ENCODE data around the gene TRPM6.

TRPM6 gene

DNA sequence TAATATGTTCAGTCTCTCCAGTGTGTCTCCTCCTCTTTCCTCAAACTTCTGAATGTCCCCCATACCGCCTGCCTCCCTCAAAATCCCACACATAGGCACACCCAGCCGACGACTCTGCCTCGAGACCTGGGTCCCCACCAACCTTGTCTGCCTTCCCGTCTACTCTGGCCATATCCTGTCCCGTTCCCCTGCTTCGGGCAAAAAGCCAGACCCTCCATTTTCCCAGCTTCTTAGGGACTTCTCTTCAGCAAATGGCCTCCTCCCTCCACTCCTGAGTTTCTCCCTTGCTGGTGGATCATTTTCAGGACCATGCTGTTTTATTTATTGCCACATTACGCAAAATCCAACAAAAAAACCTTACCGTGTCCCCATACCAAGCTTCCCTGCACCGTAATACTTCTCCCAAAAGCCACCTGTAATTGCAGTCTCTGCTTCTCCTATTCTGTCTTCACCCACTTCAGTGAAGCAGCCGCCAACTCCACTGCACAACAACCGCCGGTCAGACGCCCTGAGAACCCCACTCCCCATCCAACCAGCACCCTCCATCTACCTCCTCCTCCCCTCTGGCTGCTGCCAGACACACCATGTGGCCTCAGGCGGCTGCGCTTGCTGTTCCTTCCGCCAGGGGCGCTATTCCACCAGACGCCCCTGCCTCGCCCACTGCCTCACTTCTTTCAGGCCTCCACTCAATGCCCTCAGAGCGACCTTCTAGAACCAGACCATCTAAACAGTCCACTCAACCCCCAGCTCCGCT is 117.0 kb downstream of the TRPM6 start:
- peak; percentile 13 for DNase-seq

- no peak for DNase-seq
Observed at GRCh38 chr9:74765481-74765971, 122.2 kb downstream of the TRPM6 start.

GRCh38 chr9:74762950-74763349 is 124.8 kb downstream of the TRPM6 start:
- DNase-seq = no peak

- DNase-seq = peak; percentile 93
Observed at GRCh38 chr9:74760031-74760700, 127.6 kb downstream of the TRPM6 start.

DNA sequence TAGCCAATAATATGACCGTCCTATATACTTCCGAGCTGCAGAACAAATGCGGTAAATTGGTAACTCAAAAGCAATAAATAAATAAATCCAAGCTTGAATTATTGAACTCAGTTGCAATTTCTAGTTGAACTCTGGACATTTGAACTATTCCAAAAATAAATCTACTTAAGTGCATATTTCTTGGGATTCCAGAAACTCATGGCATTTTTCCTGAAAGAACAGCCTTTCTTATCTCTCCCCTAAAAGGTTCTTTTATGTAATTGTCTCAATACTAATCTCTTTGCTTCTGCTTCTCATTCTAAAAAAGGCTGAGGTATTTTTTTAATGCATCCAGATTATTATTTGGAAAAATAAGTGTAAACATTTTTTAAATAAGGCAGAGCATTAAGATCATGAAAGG is 131.7 kb downstream of the TRPM6 start:
- no peak for DNase-seq

DNA sequence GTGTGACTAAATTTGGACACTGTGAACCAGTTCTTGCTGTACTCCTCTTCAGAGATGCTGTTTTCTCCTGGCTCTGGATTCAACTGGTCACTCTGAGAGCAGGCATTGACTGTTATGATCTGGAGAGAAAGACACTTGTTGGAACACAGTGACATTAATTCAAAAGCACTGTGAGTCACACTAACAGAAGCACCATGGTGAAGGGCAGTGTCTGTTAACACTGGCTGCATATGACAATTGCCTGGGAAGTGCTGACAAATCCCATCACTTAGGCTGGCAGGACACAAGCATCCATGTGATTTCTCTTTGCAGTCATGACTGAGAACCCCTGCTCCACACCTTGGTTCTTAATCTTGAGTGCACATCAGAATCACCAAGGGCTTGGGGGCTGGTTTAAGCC is 132.4 kb downstream of the TRPM6 start:
- no peak for DNase-seq

- no peak for DNase-seq
Observed at GRCh38 chr9:74753650-74754049, 134.1 kb downstream of the TRPM6 start.

- no peak for DNase-seq
Observed at GRCh38 chr9:74748966-74749365, 138.8 kb downstream of the TRPM6 start.

DNA sequence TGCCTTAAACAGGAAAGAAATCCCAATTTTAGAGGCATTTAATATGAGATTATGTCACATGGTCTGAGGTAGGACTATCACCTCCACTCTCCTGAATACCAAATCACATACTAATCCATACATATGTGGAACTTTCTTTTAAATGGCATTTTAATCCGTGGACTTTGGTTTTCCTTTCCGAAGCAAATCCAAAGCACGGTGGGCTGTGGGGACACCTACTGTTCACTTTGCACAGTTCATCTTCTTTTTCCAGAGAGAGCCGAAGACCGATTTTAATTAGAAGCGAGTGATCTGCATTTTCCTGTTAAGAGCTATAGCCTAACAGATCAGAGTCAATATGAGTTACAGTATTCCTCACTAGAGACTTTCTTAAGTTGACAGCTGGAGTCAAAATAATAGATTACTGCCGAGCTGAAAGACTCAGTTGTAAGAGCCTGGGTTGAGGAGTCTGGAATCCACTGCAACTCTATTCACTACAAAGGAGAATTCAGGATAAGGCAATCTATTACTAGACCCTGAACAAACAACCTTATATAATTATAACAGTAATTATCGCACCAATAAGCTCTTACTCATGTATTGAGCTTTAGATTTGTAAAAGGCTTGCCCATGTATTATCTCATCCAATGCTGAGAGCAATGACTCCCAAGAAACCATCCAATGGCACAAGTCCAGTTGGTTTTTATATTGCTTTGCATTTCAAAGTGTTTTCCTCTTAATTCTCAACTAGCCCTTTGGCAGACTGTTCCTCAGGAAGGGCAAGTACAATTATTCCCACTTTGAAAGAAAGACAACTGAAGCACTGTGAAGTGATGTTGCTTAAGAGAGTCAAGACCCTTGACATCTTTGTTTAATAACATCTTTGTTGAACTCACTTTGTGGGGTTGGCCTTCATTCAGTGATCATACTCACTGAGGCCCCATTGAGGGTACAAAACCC is 144.7 kb downstream of the TRPM6 start:
- peak; percentile 29 for DNase-seq

GRCh38 chr9:74742191-74742790 is 145.4 kb downstream of the TRPM6 start:
- DNase-seq = no peak

DNA sequence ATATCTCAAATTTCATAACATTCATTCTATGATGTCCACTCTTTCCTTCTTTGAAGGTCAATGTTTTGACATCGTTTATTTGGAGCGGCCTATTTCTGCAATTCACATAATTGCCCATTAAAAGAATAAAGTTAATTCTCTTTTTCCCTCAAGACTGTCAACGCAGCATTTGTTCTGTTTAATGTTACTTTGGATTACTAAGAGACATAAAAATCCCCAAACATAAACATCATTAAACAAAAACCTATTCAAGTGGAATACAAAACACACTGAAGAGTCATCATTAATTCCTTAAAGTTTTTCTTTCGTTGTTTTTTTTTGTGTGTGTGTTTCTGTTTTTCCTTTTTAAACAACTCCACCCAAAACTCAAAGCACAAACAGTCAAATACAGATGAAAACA is 151.1 kb downstream of the TRPM6 start:
- DNase-seq = no peak

DNA sequence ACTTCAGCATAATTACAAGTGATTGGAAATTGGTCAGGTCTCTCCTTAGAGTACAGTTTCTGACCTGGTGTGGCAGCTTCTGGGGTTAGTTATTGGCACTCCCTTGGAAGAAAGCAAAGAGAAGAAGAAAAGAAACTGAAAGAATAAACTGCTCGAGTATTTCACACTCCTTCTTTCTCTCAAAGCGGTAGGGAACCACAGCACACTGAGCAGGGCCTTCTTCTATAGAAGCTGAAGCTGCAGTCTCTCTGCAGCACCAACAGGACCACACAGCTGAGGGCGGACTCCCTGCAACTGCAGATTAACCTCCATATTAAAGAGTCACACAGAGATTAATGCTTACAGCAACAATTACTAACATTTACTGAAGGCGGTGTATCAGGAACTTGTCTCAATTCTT is 152.0 kb downstream of the TRPM6 start:
- no peak for DNase-seq

DNA sequence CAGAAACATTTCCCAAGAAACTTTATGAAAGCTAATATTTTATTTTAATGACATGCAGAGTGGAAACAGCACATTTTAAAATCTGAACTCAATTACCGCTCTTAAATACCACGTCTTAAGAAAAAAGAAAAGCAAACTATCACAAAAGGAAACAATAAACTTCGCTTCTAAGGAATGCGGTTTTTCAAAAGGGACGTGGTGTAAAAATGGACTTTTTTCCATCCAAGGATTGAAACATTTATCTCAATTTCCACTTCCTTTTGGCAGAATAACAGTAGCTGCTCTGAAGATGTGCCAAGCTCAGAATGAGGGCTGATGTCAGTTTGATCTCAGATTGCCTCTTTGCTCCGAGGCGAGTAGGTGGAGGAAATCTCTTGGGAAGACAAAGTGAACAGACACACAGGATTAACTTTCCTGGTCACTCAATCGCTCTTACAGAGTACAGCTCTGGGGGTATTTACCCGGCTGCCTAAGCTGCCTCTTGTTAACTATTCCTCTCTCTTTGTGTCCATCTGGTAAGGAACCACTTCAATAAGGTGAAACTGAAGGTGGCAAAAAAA is 158.5 kb downstream of the TRPM6 start:
- peak; percentile 2 for DNase-seq

DNA sequence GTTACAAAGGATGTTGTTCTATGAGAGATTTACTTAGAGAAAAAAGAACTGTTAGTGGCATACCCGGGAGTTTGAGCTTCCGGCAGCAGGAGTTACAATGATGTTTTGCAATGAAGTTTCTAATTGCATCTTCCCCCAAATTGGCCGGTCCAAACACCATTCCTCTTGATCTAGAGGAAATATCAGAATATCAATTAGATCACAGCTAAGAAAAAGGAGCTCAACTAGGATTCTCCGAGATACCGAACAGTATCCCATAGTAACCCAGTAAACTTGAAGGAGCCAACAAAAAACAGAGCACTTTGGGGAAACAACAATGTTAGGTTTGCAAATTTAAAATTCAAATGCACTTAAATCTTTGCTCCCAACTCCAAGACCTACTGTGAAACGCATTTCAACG is 159.5 kb downstream of the TRPM6 start:
- DNase-seq = no peak

- DNase-seq = no peak
Observed at GRCh38 chr9:74726581-74726980, 161.1 kb downstream of the TRPM6 start.

DNA sequence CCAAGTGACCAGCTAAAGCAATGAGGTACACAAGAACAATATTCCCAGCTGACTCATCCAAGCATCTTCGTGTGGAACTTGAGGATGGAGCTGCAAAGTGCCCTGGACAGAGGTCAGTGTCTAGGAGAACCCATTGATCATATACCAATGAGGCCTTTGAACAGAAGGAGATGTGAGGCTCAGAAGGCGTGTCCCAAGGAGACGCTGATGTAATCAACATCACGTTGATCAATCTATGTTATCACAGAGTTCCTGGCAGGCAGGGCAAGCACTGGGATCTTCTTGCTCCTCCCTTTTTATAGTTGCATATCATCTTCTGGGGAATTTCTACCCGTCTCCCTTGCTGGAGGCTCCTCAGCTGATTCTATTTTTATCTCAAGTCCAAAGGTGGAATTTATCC is 163.4 kb downstream of the TRPM6 start:
- DNase-seq = no peak

DNA sequence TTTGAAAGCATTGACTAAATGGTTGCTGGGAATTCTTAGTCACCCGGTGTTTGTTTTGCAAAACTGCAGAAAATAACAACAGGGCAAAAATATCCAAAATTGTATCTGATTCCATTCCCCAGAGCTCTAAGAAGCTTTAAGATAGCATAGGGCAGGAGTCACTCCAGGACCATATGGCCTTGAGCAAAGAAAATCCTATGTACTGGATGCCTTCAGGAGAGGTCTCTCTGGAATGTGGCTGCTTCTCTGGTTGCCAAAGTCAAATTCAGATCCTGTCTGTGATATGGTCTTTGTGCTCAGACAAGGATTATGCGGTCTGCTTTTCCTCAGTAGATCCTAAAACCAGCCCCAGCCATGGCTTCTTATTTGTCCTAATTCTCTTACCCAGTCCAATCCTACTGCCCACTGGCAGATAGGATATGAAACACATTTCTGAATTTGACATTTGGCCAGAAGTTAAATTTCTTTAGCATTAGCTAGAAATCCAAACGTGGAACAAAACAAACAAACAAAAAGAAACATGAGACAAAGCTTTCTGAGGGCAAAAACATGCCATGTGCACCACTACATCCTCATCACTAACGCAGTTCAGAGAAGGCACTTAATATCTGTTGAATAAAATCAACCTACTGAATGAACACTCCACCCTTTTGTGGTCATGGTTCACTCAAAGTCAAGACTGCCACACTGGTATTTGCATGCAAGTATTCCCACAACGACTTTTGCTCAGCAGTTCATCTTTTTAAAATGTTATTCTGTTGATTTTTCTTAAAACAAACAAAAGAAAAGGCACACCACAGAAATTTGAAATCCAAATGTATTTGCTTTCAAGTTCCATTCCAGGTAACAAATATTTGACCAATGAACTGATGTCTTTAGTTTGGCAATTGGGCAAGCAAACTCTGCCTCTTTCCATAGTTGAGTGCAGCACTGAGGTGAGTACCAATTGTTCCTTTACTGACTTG is 165.7 kb downstream of the TRPM6 start:
- no peak for DNase-seq

GRCh38 chr9:74719306-74719705 is 168.4 kb downstream of the TRPM6 start:
- no peak for DNase-seq

GRCh38 chr9:74718709-74719108 is 169.0 kb downstream of the TRPM6 start:
- no peak for DNase-seq

DNA sequence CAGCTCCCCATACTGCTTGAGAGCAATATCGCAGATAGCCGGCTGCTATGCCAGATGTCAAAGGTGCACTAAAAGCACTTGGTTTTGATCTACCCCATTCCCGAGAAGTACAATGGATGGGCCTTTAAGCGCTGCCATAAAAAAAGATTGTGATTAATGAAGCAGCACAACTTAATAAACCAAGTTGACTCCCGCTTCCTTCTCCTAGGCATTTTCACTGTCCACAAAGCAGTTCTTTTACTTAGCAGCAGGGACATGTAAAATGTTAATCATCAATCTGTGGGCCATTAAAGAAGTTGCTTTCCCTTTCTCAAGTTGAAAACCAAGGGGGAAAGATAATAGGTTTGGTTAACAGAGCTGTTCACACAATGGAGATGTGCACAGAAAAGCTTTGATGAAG is 176.4 kb downstream of the TRPM6 start:
- no peak for DNase-seq

- no peak for DNase-seq
Observed at GRCh38 chr9:74697535-74697934, 190.2 kb downstream of the TRPM6 start.
